ENCODE measurements around the gene MYL3.

DNA sequence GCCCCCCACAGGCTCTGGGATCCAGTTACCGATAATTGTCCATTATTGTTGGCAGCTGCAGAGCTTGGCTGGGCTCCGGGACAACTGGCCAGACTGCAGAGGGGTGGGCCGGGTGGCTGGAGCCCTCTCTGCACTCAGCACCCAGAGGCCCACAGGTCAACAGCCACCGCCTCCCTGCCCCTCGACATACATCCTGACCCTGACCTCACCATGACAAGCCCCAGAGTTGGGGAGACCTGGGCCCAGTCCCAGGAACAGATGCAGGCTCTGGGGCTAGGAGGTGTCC, 36.7 kb upstream of the MYL3 start:
- TF ChIP-seq, protein P1, sequence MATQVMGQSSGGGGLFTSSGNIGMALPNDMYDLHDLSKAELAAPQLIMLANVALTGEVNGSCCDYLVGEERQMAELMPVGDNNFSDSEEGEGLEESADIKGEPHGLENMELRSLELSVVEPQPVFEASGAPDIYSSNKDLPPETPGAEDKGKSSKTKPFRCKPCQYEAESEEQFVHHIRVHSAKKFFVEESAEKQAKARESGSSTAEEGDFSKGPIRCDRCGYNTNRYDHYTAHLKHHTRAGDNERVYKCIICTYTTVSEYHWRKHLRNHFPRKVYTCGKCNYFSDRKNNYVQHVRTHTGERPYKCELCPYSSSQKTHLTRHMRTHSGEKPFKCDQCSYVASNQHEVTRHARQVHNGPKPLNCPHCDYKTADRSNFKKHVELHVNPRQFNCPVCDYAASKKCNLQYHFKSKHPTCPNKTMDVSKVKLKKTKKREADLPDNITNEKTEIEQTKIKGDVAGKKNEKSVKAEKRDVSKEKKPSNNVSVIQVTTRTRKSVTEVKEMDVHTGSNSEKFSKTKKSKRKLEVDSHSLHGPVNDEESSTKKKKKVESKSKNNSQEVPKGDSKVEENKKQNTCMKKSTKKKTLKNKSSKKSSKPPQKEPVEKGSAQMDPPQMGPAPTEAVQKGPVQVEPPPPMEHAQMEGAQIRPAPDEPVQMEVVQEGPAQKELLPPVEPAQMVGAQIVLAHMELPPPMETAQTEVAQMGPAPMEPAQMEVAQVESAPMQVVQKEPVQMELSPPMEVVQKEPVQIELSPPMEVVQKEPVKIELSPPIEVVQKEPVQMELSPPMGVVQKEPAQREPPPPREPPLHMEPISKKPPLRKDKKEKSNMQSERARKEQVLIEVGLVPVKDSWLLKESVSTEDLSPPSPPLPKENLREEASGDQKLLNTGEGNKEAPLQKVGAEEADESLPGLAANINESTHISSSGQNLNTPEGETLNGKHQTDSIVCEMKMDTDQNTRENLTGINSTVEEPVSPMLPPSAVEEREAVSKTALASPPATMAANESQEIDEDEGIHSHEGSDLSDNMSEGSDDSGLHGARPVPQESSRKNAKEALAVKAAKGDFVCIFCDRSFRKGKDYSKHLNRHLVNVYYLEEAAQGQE (IDR thresholded peaks at IDR 0.05) = no peak
- TF ChIP-seq NPAS2 (CRISPR knock-in tag; IDR thresholded peaks at IDR 0.05; ENCODE audit: borderline replicate concordance) (no peak), POLR2A (IDR thresholded peaks at IDR 0.05; ENCODE audit: low read length) (no peak), NR3C1 (IDR thresholded peaks at IDR 0.05) (no peak), ZFP36 (IDR thresholded peaks at IDR 0.05; ENCODE audit: borderline replicate concordance, partially characterized antibody) (no peak), RAD21 (conservative IDR thresholded peaks at IDR 0.05 in 1 of 2, IDR thresholded peaks at IDR 0.05 in 1 of 2) (no peak), MYC (IDR thresholded peaks at IDR 0.05; ENCODE audit: borderline replicate concordance, low read length) (no peak), TFCP2L1 (CRISPR knock-in tag; IDR thresholded peaks at IDR 0.05) (no peak), MAZ (IDR thresholded peaks at IDR 0.05; ENCODE audit: borderline replicate concordance, low read depth, low read length) (no peak), PHF8 (IDR thresholded peaks at IDR 0.05; ENCODE audit: borderline replicate concordance, low read depth) (no peak), EP300 (IDR thresholded peaks at IDR 0.05) (no peak)
- TF ChIP-seq, protein P2, sequence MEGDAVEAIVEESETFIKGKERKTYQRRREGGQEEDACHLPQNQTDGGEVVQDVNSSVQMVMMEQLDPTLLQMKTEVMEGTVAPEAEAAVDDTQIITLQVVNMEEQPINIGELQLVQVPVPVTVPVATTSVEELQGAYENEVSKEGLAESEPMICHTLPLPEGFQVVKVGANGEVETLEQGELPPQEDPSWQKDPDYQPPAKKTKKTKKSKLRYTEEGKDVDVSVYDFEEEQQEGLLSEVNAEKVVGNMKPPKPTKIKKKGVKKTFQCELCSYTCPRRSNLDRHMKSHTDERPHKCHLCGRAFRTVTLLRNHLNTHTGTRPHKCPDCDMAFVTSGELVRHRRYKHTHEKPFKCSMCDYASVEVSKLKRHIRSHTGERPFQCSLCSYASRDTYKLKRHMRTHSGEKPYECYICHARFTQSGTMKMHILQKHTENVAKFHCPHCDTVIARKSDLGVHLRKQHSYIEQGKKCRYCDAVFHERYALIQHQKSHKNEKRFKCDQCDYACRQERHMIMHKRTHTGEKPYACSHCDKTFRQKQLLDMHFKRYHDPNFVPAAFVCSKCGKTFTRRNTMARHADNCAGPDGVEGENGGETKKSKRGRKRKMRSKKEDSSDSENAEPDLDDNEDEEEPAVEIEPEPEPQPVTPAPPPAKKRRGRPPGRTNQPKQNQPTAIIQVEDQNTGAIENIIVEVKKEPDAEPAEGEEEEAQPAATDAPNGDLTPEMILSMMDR (IDR thresholded peaks at IDR 0.05) = no peak
- TF ChIP-seq, protein P3, sequence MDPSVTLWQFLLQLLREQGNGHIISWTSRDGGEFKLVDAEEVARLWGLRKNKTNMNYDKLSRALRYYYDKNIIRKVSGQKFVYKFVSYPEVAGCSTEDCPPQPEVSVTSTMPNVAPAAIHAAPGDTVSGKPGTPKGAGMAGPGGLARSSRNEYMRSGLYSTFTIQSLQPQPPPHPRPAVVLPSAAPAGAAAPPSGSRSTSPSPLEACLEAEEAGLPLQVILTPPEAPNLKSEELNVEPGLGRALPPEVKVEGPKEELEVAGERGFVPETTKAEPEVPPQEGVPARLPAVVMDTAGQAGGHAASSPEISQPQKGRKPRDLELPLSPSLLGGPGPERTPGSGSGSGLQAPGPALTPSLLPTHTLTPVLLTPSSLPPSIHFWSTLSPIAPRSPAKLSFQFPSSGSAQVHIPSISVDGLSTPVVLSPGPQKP (IDR thresholded peaks at IDR 0.05; ENCODE audit: low read depth, low read length) = no peak
- TF ChIP-seq, protein P4, sequence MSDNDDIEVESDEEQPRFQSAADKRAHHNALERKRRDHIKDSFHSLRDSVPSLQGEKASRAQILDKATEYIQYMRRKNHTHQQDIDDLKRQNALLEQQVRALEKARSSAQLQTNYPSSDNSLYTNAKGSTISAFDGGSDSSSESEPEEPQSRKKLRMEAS (IDR thresholded peaks at IDR 0.05) = no peak

Measured in A549 (cell line).